ENCODE data around the gene NSD1. TPM values are rescaled to one million over a fixed set of nuclear protein-coding genes. Genes with fewer than 3 reads are reported as not detected.
"Not testable (repeated sequence)": the region's sequence is repeated elsewhere in the genome, so short reads cannot be mapped to it uniquely, and the experiment has no call there.

NSD1 gene
- total and polyA plus RNA-seq, 7 experiments from 2014 or later: 57.0 to 126 (median 114) TPM

DNA sequence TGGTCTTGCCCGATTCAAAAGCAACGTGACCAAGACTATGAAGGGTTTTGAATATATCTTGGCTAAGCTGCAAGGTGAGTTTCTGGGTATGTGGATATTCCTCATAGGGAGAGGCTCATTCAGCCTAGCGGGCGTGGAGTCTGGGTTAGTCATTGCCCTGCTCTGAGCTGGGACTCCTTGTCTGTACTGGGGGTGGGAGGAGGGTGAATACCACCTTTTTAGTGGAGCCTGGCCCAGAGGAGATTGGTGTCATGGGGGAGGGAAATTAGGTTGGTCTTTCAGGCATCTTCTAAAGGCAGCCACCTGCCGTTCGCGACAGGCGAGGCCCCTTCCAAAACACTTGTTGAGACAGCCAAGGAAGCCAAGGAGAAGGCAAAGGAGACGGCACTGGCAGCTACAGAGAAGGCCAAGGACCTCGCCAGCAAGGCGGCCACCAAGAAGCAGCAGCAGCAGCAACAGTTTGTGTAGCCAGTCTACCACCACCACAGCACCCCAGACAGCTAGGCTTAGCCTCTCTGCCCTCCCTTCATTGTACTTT lies 172.6 kb downstream of the NSD1 start:
- H3K4me3 Mint-ChIP-seq: peak overlapping the region in 9 of 10 donors; percentile 7 to 95 (median 59)
- ATAC-seq; H3K9me3 ChIP-seq (ENCODE audit: control insufficient read depth in 2 of 3, low read length in 3 of 3); POLR2A ChIA-PET; H3K27me3 ChIP-seq (ENCODE audit: control insufficient read depth in 2 of 2, insufficient read depth in 2 of 2, low read length in 2 of 2); H3K27ac ChIP-seq (ENCODE audit: low read depth, low read length); H3K9me3 Mint-ChIP-seq; DNase-seq; H3K27me3 Mint-ChIP-seq; H3K4me3 ChIP-seq (ENCODE audit: low read length): not testable (repeated sequence)
- H3K27ac Mint-ChIP-seq: peak overlapping the region in 5 of 9 donors; percentile 51 to 88 (median 70)
- Histone ChIP-seq H3K4me1 (ENCODE audit: control insufficient read depth in 2 of 2, insufficient read depth in 2 of 2, low read length in 2 of 2) (peaks cover 42 to 43% of the 10 kb centered on the region in 2 donors), H3K36me3 (ENCODE audit: control insufficient read depth in 2 of 3, insufficient read depth in 3 of 3, low read length in 3 of 3) (peaks cover 0 to 23% (median 0%) of the 10 kb centered on the region in 3 experiments)
- CTCF ChIA-PET: interaction anchor here (0.9 kb wide), 1 partner anchor 77 kb away, joined by 3 read pairs; no protein-coding TSS in a partner anchor
- peaks cover 33 to 68% (median 64%) of the 10 kb centered on the region in 7 donors for H3K4me1 Mint-ChIP-seq
- H3K36me3 Mint-ChIP-seq: peaks cover 0 to 36% (median 3%) of the 10 kb centered on the region in 5 donors
- intact Hi-C loops (cut with micrococcal nuclease): loop anchor here in 1 of 2 donors (10.0 kb wide), 1 partner anchor 771 kb away; the partner anchor contains the start of gene RNF44

DNA sequence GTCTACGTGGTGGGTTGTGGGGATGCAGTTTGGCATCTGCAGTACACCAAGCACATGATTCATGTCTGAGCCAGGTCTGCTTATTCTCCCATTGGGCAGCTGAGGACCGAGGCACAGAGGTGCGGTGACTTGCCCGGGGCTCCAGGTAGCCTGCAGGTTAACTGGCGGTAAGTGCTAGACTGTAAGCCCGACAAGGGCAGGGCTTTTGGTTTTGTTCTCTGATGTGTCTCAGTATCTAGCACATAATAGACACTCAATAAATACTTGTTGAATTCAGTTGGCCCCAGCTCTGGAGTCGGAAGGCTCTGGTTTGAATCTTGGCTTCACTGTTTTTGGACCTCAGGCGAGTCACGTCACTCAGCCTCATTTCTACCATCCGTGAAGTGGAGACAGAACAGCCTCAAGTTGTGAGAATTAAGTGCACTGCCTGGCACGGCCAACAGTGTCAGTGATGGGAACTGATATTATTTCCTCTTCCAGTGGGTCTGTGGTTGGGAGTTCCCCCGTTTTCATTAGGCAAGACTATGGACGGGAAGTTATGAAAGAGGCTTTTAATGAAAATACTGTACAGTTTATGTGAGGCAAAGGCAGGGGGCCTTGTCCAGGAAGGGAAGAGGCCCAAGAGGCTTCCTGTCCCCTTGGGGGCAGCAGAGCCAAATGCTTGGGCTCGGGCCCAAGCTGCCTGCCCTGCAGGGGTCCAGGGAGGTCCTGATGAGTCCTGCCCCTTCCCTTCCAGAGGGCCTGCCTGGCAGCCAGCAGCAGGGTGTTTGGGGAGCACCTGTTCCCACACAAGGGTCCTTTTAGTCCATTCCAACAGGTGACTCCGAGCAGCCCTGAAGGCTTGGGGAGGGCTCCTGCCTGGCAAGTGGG lies 173.3 kb downstream of the NSD1 start:
- peak overlapping the region in 6 of 10 donors; percentile 10 to 48 (median 32) for H3K4me3 Mint-ChIP-seq
- ATAC-seq: peak; percentile 38

DNA sequence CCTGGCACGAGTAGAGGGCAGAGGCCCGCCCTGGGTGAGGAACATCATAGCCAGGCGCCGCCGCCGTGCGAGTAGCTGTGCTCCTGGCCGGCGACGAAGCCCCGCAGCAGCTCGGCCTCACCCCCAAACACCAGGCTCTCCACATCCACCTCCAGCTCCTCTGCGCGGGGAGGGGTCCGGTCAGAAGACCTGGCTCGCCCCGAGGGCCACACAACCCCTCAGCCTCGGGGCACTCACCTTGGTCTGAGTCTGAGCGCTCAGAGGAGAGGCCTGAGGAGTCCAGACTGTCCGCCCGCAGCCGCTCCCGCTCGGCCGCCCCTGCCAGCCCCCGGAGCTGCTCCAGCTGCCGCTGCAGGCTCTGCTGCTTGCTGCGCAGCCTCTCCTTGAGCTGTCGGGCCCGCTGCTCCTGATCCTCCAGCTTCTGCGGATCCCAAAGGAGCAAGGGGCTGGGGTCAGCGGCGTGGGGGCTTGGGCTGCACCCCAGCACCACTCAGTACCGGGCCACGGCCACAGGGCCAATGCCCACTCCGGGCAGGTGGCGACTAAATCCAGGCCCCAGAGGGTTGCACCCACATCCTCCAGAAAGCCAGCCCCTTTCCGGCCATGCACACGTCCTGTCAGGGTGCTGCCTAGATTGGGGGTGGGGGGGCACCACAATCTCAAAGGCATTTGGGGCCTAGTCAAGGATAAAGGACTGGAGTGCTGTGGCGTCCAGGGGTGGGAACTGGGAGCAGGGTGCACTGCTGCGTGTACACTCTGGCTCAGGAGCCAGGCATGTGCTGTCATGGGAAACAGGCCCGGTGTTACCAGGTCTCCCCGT lies 174.2 kb downstream of the NSD1 start:
- H3K27ac Mint-ChIP-seq: no peak overlapping the region
- ChIA-PET POLR2A (interaction anchor here (0.7 to 4.7 kb wide), 3 partner anchors 9 to 148 kb away, joined by 3 to 18 read pairs (median 7); no protein-coding TSS in a partner anchor), CTCF (interaction anchor here (0.7 to 3.9 kb wide), 4 partner anchors 11 to 194 kb away, joined by 3 to 18 read pairs (median 15); partner anchors contain the start of gene PFN3)
- intact Hi-C loops (cut with micrococcal nuclease): loop anchor here (2.0 to 10.0 kb wide), 2 partner anchors 193 to 773 kb away; partner anchors contain the start of gene RNF44 (in 1 of the 2)
- DNase-seq (no peak), ATAC-seq (no peak)
- Histone ChIP-seq H3K27me3 (ENCODE audit: control insufficient read depth in 2 of 2, insufficient read depth in 2 of 2, low read length in 2 of 2) (no peaks in the 10 kb centered on the region), H3K4me1 (ENCODE audit: control insufficient read depth in 2 of 2, insufficient read depth in 2 of 2, low read length in 2 of 2) (peaks cover 32 to 33% of the 10 kb centered on the region in 2 donors), H3K9me3 (ENCODE audit: control insufficient read depth in 2 of 3, low read length in 3 of 3) (no peaks in the 10 kb centered on the region), H3K27ac (ENCODE audit: low read depth, low read length) (no peak overlapping the region), H3K36me3 (ENCODE audit: control insufficient read depth in 2 of 3, insufficient read depth in 3 of 3, low read length in 3 of 3) (peaks cover 0 to 23% (median 0%) of the 10 kb centered on the region in 3 experiments), H3K4me3 (ENCODE audit: low read length) (no peak overlapping the region)
- peaks cover 27 to 61% (median 55%) of the 10 kb centered on the region in 7 donors for H3K4me1 Mint-ChIP-seq
- H3K27me3 Mint-ChIP-seq: peaks cover 0 to 5% (median 0%) of the 10 kb centered on the region in 5 donors
- peaks cover 0 to 25% (median 3%) of the 10 kb centered on the region in 5 donors for H3K36me3 Mint-ChIP-seq
- H3K4me3 Mint-ChIP-seq: peak overlapping the region in 1 of 10 donors; percentile 16
- H3K9me3 Mint-ChIP-seq: no peaks in the 10 kb centered on the region

More for the DNA sequence above, 173.3 kb downstream of the NSD1 start:
- Mint-ChIP-seq H3K4me1 (peaks cover 33 to 62% (median 60%) of the 10 kb centered on the region in 7 donors), H3K9me3 (no peaks in the 10 kb centered on the region), H3K27me3 (peaks cover 0 to 5% (median 0%) of the 10 kb centered on the region in 5 donors), H3K27ac (peak overlapping the region in 2 of 9 donors; percentile 20 to 56), H3K36me3 (peaks cover 0 to 31% (median 3%) of the 10 kb centered on the region in 5 donors)
- Histone ChIP-seq H3K4me3 (ENCODE audit: low read length) (no peak overlapping the region), H3K36me3 (ENCODE audit: control insufficient read depth in 2 of 3, insufficient read depth in 3 of 3, low read length in 3 of 3) (peaks cover 0 to 23% (median 0%) of the 10 kb centered on the region in 3 experiments), H3K9me3 (ENCODE audit: control insufficient read depth in 2 of 3, low read length in 3 of 3) (no peaks in the 10 kb centered on the region), H3K4me1 (ENCODE audit: control insufficient read depth in 2 of 2, insufficient read depth in 2 of 2, low read length in 2 of 2) (peaks cover 35 to 36% of the 10 kb centered on the region in 2 donors), H3K27me3 (ENCODE audit: control insufficient read depth in 2 of 2, insufficient read depth in 2 of 2, low read length in 2 of 2) (no peaks in the 10 kb centered on the region), H3K27ac (ENCODE audit: low read depth, low read length) (no peak overlapping the region)
- intact Hi-C loops (cut with micrococcal nuclease): loop anchor here in 1 of 2 donors (10.0 kb wide), 1 partner anchor 772 kb away; the partner anchor contains the start of gene RNF44
- no peak for DNase-seq
- ChIA-PET CTCF (interaction anchor here (0.9 to 3.9 kb wide), 2 partner anchors 76 to 95 kb away, joined by 3 to 18 read pairs; partner anchors contain the start of gene PFN3), POLR2A (interaction anchor here (4.7 kb wide), 1 partner anchor 8 kb away, joined by 18 read pairs; no protein-coding TSS in a partner anchor)

DNA sequence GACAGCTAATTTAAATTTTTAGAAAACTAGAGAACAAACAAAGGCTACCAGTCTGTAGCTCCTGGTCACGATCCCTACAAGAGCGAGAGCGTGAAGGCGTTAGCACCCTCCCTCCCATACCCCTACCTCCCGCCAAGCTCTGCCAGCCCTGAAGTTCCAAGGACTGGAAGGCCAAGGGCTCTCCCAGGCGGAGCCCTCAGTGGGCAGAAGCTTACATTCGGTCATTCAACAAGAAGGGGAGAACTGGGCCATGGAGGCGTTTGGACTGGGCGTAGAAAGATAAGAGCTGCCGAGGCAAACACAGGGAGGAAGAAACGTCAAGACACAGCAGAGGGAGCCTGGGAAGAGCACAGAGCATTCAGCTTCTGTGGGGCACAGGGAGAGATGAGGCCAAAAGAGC lies 175.2 kb downstream of the NSD1 start:
- H3K4me3 Mint-ChIP-seq: no peak overlapping the region

DNA sequence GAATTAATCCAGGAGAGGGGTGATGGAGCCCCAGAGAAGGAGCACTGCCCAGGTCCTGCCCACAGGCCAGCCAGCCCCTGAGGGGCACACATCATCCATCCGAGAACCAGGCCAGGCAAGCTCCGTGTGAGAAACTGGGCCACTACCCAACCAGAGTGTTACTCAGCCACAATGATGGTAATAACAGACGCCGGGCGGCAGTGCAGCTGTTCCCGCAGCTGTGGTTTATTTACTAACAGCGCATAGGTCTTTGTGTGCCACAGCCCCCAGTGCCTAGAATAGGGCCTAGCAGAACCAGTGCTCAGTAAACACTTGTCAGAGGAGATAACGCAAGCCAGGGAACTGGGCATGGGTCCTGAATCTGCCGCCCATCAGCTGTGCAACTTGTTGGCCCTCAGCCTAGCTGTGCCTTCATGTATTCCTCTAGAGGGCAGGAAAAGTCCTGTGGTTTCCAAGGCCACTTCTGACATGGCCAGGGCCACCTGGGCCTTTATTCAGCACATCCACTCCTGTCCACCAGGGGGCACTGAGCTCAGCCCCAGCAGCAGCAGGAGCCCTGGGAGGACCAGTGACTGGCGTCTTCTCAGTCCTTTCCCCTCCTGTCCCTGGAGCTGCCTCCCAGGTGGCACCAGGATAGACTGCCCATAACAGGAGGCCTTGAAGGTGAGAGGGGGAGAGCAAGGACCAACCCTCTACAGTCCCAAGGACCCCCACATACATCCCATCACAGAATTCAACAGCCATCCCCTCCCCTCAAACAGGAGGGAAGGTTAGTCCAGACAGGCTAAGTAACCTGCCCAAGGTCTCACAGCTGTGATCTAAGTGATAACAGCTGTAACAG lies 176.0 kb downstream of the NSD1 start:
- intact Hi-C loops (cut with micrococcal nuclease): loop anchor here (2.0 to 10.0 kb wide), 4 partner anchors 187 to 775 kb away; partner anchors contain the start of genes PDLIM7 (in 1 of the 2), RNF44 (in 1 of the 2) and TSPAN17 (in 1 of the 2)
- H3K27ac Mint-ChIP-seq: peak overlapping the region in 5 of 9 donors; percentile 15 to 86 (median 25)

More for the DNA sequence above, 175.2 kb downstream of the NSD1 start:
- peaks cover 0 to 5% (median 0%) of the 10 kb centered on the region in 5 donors for H3K27me3 Mint-ChIP-seq
- H3K4me1 Mint-ChIP-seq: peaks cover 27 to 65% (median 58%) of the 10 kb centered on the region in 7 donors
- no peaks in the 10 kb centered on the region for H3K9me3 ChIP-seq (ENCODE audit: control insufficient read depth in 2 of 3, low read length in 3 of 3)
- H3K36me3 ChIP-seq (ENCODE audit: control insufficient read depth in 2 of 3, insufficient read depth in 3 of 3, low read length in 3 of 3): peaks cover 0 to 23% (median 0%) of the 10 kb centered on the region in 3 experiments
- no peak overlapping the region for H3K4me3 ChIP-seq (ENCODE audit: low read length)
- intact Hi-C loops (cut with micrococcal nuclease): loop anchor here (2.0 to 10.0 kb wide), 2 partner anchors 194 to 774 kb away; partner anchors contain the start of gene RNF44 (in 1 of the 2)
- POLR2A ChIA-PET: interaction anchor here (0.6 to 4.7 kb wide), 6 partner anchors 10 to 147 kb away, joined by 3 to 18 read pairs (median 5); no protein-coding TSS in a partner anchor
- peak overlapping the region in 1 of 9 donors; percentile 34 for H3K27ac Mint-ChIP-seq
- H3K9me3 Mint-ChIP-seq: peaks cover 0 to 1% (median 0%) of the 10 kb centered on the region in 11 donors
- H3K36me3 Mint-ChIP-seq: peaks cover 0 to 23% (median 3%) of the 10 kb centered on the region in 5 donors
- peaks cover 34 to 37% of the 10 kb centered on the region in 2 donors for H3K4me1 ChIP-seq (ENCODE audit: control insufficient read depth in 2 of 2, insufficient read depth in 2 of 2, low read length in 2 of 2)
- no peaks in the 10 kb centered on the region for H3K27me3 ChIP-seq (ENCODE audit: control insufficient read depth in 2 of 2, insufficient read depth in 2 of 2, low read length in 2 of 2)
- DNase-seq (peak in 1 of 9 donors; percentile 12), ATAC-seq (no peak)
- CTCF ChIA-PET: interaction anchor here (0.8 to 3.9 kb wide), 6 partner anchors 10 to 198 kb away, joined by 3 to 18 read pairs (median 10); partner anchors contain the start of genes PDLIM7 and PFN3
- H3K27ac ChIP-seq (ENCODE audit: low read depth, low read length): no peak overlapping the region

More for the DNA sequence above, 176.0 kb downstream of the NSD1 start:
- POLR2A ChIA-PET: interaction anchor here (0.8 to 4.7 kb wide), 6 partner anchors 8 to 148 kb away, joined by 3 to 18 read pairs (median 5); no protein-coding TSS in a partner anchor
- Histone ChIP-seq H3K27me3 (ENCODE audit: control insufficient read depth in 2 of 2, insufficient read depth in 2 of 2, low read length in 2 of 2) (no peaks in the 10 kb centered on the region), H3K36me3 (ENCODE audit: control insufficient read depth in 2 of 3, insufficient read depth in 3 of 3, low read length in 3 of 3) (peaks cover 0 to 23% (median 0%) of the 10 kb centered on the region in 3 experiments), H3K9me3 (ENCODE audit: control insufficient read depth in 2 of 3, low read length in 3 of 3) (no peaks in the 10 kb centered on the region), H3K4me1 (ENCODE audit: control insufficient read depth in 2 of 2, insufficient read depth in 2 of 2, low read length in 2 of 2) (peaks cover 32 to 34% of the 10 kb centered on the region in 2 donors), H3K4me3 (ENCODE audit: low read length) (no peak overlapping the region), H3K27ac (ENCODE audit: low read depth, low read length) (no peak overlapping the region)
- Mint-ChIP-seq H3K4me1 (peaks cover 19 to 63% (median 51%) of the 10 kb centered on the region in 7 donors), H3K9me3 (peaks cover 0 to 1% (median 0%) of the 10 kb centered on the region in 11 donors), H3K27me3 (peaks cover 0 to 5% (median 0%) of the 10 kb centered on the region in 5 donors), H3K36me3 (peaks cover 0 to 18% (median 0%) of the 10 kb centered on the region in 5 donors), H3K4me3 (peak overlapping the region in 7 of 10 donors; percentile 23 to 84 (median 57))
- DNase-seq (peak; percentile 53 to 76 (median 70)), ATAC-seq (peak; percentile 47)
- CTCF ChIA-PET: interaction anchor here (0.6 to 3.9 kb wide), 21 partner anchors 8 to 313 kb away, joined by 3 to 18 read pairs (median 4); partner anchors contain the start of genes PDLIM7 and PFN3

Data from naive thymus-derived CD4-positive, alpha-beta T cell (primary cell).